GM12872 (cell line): Measurements from ENCODE around the gene MRPL52.

ENCODE experiments used
- CTCF ChIP-seq: IDR thresholded peaks from 3 replicates; pipeline ENCODE4 v1.5.1; 2011; ENCODE audit warnings: low read depth, mild to moderate bottlenecking, low read length, moderate library complexity; ENCODE audit not compliant: insufficient read depth

The MRPL52 gene

GRCh38 chr14:22849212-22849819 is 19.6 kb downstream of the MRPL52 start:
- TF ChIP-seq CTCF = no peak

- no peak for TF ChIP-seq CTCF
Measured at GRCh38 chr14:22850944-22851764, 21.5 kb downstream of the MRPL52 start.

- TF ChIP-seq CTCF = no peak
Measured at GRCh38 chr14:22852599-22852939, 22.9 kb downstream of the MRPL52 start.

DNA sequence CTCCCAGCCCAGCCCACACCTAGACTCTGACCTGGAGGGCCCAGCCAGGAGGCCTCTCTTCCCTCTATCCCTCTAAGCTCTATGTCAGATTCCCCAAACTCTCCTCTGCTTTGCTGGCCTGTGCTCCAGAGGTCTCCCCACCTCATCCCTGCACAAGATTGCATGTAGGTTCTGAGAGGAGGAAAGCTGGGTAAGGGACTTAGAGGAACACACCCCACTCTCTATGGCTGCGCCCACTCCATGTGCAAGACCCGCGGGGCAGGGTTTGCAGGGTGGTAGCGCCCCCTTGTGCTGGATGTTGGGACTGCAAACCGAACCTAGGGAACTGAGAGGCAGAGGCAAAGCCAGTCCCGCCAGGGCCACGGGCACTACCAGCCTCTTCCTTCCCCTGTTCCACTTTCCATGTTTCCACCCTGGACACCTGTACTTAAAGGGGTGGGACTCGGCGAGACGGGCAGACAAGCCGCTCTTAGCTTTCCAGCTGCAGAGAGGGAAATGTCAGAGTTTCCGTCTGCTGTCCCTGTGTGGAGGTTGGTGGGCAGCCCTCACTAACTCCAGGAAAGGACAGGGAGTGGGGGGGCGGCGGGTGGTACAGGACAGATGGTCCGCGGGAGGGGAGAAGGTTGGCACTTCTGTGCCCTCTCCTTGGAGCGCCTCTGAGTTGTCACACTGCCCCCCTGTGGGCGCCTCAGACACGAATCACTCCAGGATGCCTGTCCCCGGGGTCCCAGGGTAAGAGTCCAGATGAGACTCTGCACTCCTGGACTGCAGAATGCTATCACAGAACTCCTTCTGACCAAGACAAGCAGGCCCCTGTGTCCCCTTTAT is 23.5 kb downstream of the MRPL52 start:
- TF ChIP-seq CTCF = peak; percentile 96

DNA sequence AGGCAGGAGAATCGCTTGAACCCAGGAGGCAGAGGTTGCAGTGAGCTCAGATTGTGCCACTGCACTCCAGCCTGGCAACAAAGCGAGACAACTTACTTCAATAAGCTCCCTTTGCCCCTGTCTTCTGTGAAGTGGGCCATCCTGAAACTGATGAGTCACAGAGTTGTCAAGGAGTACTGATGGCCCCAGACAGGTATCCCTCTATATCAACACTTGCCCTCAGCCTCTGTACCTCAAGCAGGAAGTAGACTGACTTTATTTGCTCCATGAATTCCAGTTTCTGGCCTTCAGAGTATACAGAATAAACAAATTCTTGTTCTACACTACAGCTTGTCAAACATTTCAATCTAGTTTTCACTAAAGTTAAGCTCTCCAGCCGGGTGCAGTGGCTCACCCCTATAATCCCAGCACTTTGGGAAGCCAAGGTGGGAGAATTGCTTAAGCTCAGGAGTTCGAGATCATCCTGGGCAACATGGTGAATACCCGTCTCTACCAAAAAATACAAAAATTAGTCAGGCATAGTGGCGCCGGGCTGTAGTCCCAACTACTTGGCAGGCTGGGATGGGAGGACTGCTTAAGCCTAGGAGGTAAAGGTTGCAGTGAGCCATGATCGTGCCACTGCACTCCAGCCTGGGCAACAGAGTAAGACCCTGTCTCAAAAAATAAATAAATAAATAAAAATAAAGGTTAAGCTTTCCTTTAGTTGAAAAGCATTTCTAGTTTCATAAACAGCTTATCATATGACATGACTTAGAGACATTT is 25.5 kb downstream of the MRPL52 start:
- no peak for TF ChIP-seq CTCF

DNA sequence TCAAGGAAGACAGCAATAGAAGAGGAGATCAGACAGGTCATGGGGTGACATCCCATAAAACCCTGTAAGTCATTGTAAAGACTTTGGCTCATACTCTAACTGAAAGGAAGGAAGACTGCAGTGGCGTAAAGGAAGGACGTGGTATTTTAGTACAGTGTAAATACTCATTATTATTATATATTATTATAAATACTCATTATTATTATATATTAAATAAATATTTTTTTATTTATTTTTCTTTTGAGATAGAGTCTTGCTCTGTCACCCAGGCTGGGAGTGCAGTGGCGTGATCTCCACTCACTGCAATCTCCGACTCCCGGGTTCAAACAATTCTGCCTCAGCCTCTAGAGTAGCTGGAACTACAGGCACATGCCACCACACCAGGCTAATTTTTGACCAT is 26.7 kb downstream of the MRPL52 start:
- TF ChIP-seq CTCF = no peak

- no peak for TF ChIP-seq CTCF
Measured at GRCh38 chr14:22861651-22862050, 32.0 kb downstream of the MRPL52 start.
